Endothelial cell of umbilical vein (primary cell): ENCODE data around the gene ARL11. TPM values are rescaled to one million over a fixed set of nuclear protein-coding genes. Genes with fewer than 3 reads are reported as not detected.

Experiments used
- BruUV-seq: library from RNA; stranded (reverse); fragments of 400-500 nt; replicated peaks from 2 replicates; lab custom pipeline; 2021; lab: Mats Ljungman, UMichigan
- CTCF ChIA-PET: fragments of 300-600, 350-600 bp; sonication (Branson Sonifier 250); formaldehyde crosslinking; loops from one replicate; lab custom pipeline; 2021; ENCODE audit warnings: antibody characterized with exemption, inconsistent platforms; lab: Charles Lee
- POLR2A ChIA-PET: fragments of 300-600, 350-600 bp; sonication (Branson Sonifier 250); formaldehyde crosslinking; loops from one replicate; lab custom pipeline; 2021; ENCODE audit warnings: antibody characterized with exemption, inconsistent platforms; lab: Charles Lee
- DNase-seq: peaks from one replicate; pipeline ENCODE4 v3.0.0-alpha.2; 2011; ENCODE audit warnings: low read depth, low spot score
- FAIRE-seq: peaks from 2 replicates; lab custom pipeline; 2011; peaks lifted over from hg19 to GRCh38; lab: Jason Lieb, UNC
- H2AFZ ChIP-seq: 2 replicates; pipeline ENCODE4 v1.6.0; 2012; ENCODE audit warnings: low read depth, low read length, control low read depth, inconsistent platforms
- H3K27ac ChIP-seq: 2 replicates; pipeline ENCODE4 v1.5.1; 2011; ENCODE audit warnings: low read depth, mild to moderate bottlenecking, control low read depth, low read length, moderate library complexity; ENCODE audit not compliant: insufficient read depth
- H3K27me3 ChIP-seq, 2 experiments: 2 replicates each; pipeline versions ENCODE4 v1.6.0 to v1.6.1; 2011; ENCODE audit warnings: low read length in 2 of 2, mixed read lengths in 1 of 2; ENCODE audit not compliant: control insufficient read depth in 2 of 2, insufficient read depth in 2 of 2
- H3K36me3 ChIP-seq, 2 experiments: 2 replicates in 1 of 2; 3 replicates in 1 of 2; pipeline ENCODE4 v1.5.1; 2011; ENCODE audit warnings: low read length in 2 of 2, mild to moderate bottlenecking in 1 of 2, moderate library complexity in 1 of 2; ENCODE audit not compliant: control insufficient read depth in 2 of 2, insufficient read depth in 2 of 2; ENCODE audit errors: extremely low read depth in 1 of 2
- H3K4me1 ChIP-seq: 3 replicates; pipeline ENCODE4 v1.5.1; 2011; ENCODE audit warnings: mild to moderate bottlenecking, low read length; ENCODE audit not compliant: control insufficient read depth, insufficient read depth; ENCODE audit errors: extremely low read depth
- H3K4me2 ChIP-seq: 2 replicates; pipeline ENCODE4 v1.6.1; 2011; ENCODE audit warnings: low read length, control low read depth, mixed read lengths; ENCODE audit not compliant: insufficient read depth
- H3K4me3 ChIP-seq, 3 experiments: fragments of 200-600 bp in 1 of 3; sonication (generic), shearing (Covaris generic) in 1 of 3; replicated peaks in 1 of 3; 2 replicates each; pipeline ENCODE4 v1.5.1; 2011 to 2016; ENCODE audit warnings: control low read depth in 3 of 3, low read length in 3 of 3, mild to moderate bottlenecking in 2 of 3, inconsistent platforms in 1 of 3, low read depth in 1 of 3, moderate library complexity in 1 of 3; ENCODE audit not compliant: insufficient read depth in 1 of 3
- H3K79me2 ChIP-seq: 2 replicates; pipeline ENCODE4 v1.6.0; 2012; ENCODE audit warnings: low read length, inconsistent platforms; ENCODE audit not compliant: control insufficient read depth, insufficient read depth
- H3K9ac ChIP-seq: replicated peaks from 2 replicates; pipeline ENCODE3; 2011; ENCODE audit warnings: low read length, control low read depth; ENCODE audit not compliant: insufficient read depth; ENCODE audit errors: extremely low read depth
- H3K9me1 ChIP-seq: replicated peaks from 3 replicates; pipeline ENCODE4 v1.6.0; 2011; ENCODE audit warnings: mild to moderate bottlenecking, low read length; ENCODE audit not compliant: control insufficient read depth, insufficient read depth; ENCODE audit errors: extremely low read depth
- H3K9me3 ChIP-seq: replicated peaks from 2 replicates; pipeline ENCODE4 v1.5.1; 2012; ENCODE audit warnings: low read length, inconsistent platforms; ENCODE audit not compliant: control insufficient read depth, insufficient read depth
- H4K20me1 ChIP-seq: replicated peaks from 2 replicates; pipeline ENCODE3; 2011; ENCODE audit warnings: mild to moderate bottlenecking, low read length; ENCODE audit not compliant: control insufficient read depth, insufficient read depth; ENCODE audit errors: extremely low read depth
- CTCF ChIP-seq, 2 donors: IDR thresholded peaks; 1 replicate in 1 of 2; 2 replicates in 1 of 2; pipeline ENCODE4 v1.5.1; 2011; ENCODE audit warnings: low read length in 2 of 2, mild to moderate bottlenecking in 2 of 2, moderate library complexity in 2 of 2, control low read depth in 1 of 2, inconsistent platforms in 1 of 2, low read depth in 1 of 2; ENCODE audit not compliant: insufficient read depth in 1 of 2; ENCODE audit errors: extremely low read depth in 1 of 2
- EZH2 ChIP-seq: IDR thresholded peaks from 2 replicates; pipeline ENCODE4 v1.6.1; 2012; ENCODE audit warnings: borderline replicate concordance, low read depth, mild to moderate bottlenecking, moderate library complexity, low read length, inconsistent platforms; ENCODE audit not compliant: severe bottlenecking
- FOS ChIP-seq: IDR thresholded peaks from 2 replicates; pipeline ENCODE4 v1.6.1; 2011; ENCODE audit warnings: mild to moderate bottlenecking, low read length, moderate library complexity, borderline replicate concordance; ENCODE audit not compliant: insufficient read depth
- JUN ChIP-seq: IDR thresholded peaks from 2 replicates; pipeline ENCODE4 v1.6.1; 2011; ENCODE audit warnings: borderline replicate concordance, low read depth; ENCODE audit not compliant: insufficient read length, insufficient read depth
- MYC ChIP-seq: IDR thresholded peaks from one replicate; pipeline ENCODE4 v1.6.1; 2011; ENCODE audit warnings: mild to moderate bottlenecking, low read depth, low read length
- POLR2A ChIP-seq: IDR thresholded peaks from 2 replicates; pipeline ENCODE4 v1.6.1; 2012; ENCODE audit warnings: low read depth, mild to moderate bottlenecking, control low read depth, low read length
- POLR2AphosphoS5 ChIP-seq: IDR thresholded peaks from 2 replicates; pipeline ENCODE4 v1.6.1; 2012; ENCODE audit warnings: low read depth, mild to moderate bottlenecking, control low read depth, low read length, moderate library complexity; ENCODE audit not compliant: insufficient read depth
- dilution Hi-C: fragments of 300-500 bp; cut with MboI; formaldehyde crosslinking; loops from one replicate; pipeline ENCODE4 v1.15.0; 2019; ENCODE audit warnings: low sequenced_read_pairs; ENCODE audit not compliant: extremely low pct_ligation_motif_present
- intact Hi-C: fragments of 100-400 bp; cut with micrococcal nuclease; formaldehyde crosslinking; loops from one replicate; pipeline ENCODE4 v1.10.0; 2022
- polyA plus RNA-seq, 4 experiments: library from polyadenylated mRNA; depleted of rRNA in 3 of 4; stranded (reverse) in 3 of 4; unstranded in 1 of 4; fragments of >200 nt; gene quantifications; 2 replicates each; pipeline versions ENCODE4 v1.2.1 to v1.2.3, GENCODE V29; 2011 to 2012; ENCODE audit warnings: missing spikeins in 1 of 4
- total RNA-seq: library from RNA; stranded (reverse); gene quantifications from 2 replicates; pipeline ENCODE4 v1.2.3, GENCODE V29; 2021

Gene ARL11
- total and polyA plus RNA-seq, 2 donors (not counting 3 experiments of a cell fraction or from before 2014, with no cell fraction given) = 0.06 to 0.20 TPM

DNA sequence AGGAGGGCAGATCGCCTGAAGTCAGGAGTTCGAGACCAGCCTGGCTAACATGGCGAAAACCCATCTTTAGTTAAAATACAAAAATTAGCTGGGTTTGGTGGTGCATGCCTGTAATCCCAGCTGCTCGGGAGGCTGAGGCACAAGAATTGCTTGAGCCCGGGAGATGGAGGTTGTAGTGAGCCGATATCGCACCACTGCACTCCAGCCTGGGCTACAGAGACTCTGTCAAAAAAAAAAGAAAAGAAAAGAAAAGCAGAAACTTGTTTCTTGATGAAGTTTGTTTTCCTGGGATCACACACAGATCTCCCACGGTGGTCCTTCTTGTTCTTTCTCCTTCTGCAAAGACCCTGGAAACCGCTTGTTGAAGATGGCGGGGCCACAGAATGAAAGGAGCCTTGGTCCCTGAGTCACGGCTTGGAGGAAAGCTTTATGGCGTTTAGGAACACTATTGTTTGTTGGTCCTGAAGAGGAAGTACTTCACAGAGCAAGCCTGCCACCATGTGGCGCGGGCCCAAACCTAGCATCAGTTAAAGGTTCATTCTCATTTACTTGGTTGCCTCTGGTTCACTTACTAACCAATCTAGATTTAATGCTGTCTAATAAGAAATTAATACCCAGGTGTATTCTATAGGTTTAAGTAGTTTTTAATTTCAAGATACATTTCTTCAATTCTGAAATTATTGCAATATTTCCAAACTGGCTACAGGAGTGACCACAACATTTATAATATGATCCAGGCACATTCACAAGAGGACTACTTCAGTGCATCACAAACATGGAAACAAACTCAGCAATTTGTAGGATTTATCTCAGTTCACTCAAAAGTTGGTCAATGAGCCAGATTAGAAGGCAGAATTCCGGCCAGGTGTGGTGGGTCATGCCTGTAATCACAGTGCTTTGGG, 21.3 kb upstream of the ARL11 start:
- Histone ChIP-seq H3K9me1 (no peaks in the 10 kb centered on the region), H4K20me1 (no peaks in the 10 kb centered on the region), H3K9me3 (no peaks in the 10 kb centered on the region), H3K4me2 (peak overlapping the region; percentile 73), H3K4me3 (peak overlapping the region in 2 of 3 experiments; percentile 5 to 27), H3K9ac (no peak overlapping the region), H3K27me3 (no peaks in the 10 kb centered on the region), H3K27ac (peak overlapping the region; percentile 28), H2AFZ (peak overlapping the region; percentile 80), H3K36me3 (no peaks in the 10 kb centered on the region), H3K4me1 (no peaks in the 10 kb centered on the region), H3K79me2 (no peaks in the 10 kb centered on the region)
- dilution Hi-C loops (no loop called here), intact Hi-C loops (loop anchor here (1.0 to 5.0 kb wide), 8 partner anchors 112 to 840 kb away; partner anchors contain the start of genes CAB39L, PHF11 and SETDB2)
- FAIRE-seq (peak; percentile 90), DNase-seq (peak; percentile 89)
- TSS peak; percentile 57 for BruUV-seq
- ChIA-PET CTCF (interaction anchor here (0.6 to 3.6 kb wide), 43 partner anchors 9 to 1462 kb away, joined by 3 to 60 read pairs (median 4); partner anchors contain the start of genes ARL11, CAB39L, PHF11 and RCBTB1), POLR2A (no interaction called here)
- TF ChIP-seq EZH2 (no peak), CTCF (IDR thresholded peaks at IDR 0.05; ENCODE audit: extremely low read depth in 1 of 2, insufficient read depth in 1 of 2, low read depth in 1 of 2, low read length in 2 of 2) (peak; percentile 80 to 83)

DNA sequence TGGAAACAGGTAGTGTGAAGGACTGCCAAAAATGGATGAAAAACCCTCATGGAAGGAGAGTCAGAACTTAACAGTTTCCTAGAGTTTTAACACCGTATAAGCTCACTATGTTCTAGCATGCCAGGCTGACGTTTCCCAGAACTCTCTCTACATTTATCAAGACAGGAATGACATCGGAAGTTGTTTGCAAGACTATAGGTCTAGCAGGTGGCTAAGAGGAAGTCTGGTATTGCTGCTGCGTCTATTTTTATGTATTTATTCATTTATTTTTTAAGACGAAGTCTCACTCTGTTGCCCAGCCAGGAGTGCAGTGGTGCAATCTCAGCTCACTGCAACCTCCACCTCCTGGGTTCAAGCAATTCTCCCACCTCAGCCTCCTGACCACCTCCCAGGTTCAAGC, 20.5 kb upstream of the ARL11 start:
- intact Hi-C loops = loop anchor here (1.0 to 5.0 kb wide), 8 partner anchors 113 to 840 kb away; partner anchors contain the start of genes CAB39L, PHF11 and SETDB2

More for the DNA sequence above, 20.5 kb upstream of the ARL11 start:
- H3K4me2 ChIP-seq = no peak overlapping the region
- CTCF ChIA-PET = interaction anchor here (0.7 to 3.6 kb wide), 20 partner anchors 8 to 1461 kb away, joined by 3 to 60 read pairs (median 6); partner anchors contain the start of gene ARL11
- TF ChIP-seq MYC (no peak), JUN (no peak), FOS (no peak), POLR2AphosphoS5 (no peak), CTCF (IDR thresholded peaks at IDR 0.05; ENCODE audit: extremely low read depth in 1 of 2, insufficient read depth in 1 of 2, low read depth in 1 of 2, low read length in 2 of 2) (no peak), POLR2A (no peak), EZH2 (no peak)
- no peak overlapping the region for H3K4me3 ChIP-seq
- peak overlapping the region; percentile 35 for H2AFZ ChIP-seq
- H3K9me1 ChIP-seq = no peaks in the 10 kb centered on the region
- no peaks in the 10 kb centered on the region for H3K9me3 ChIP-seq
- H3K9ac ChIP-seq = no peak overlapping the region
- H3K27ac ChIP-seq = no peak overlapping the region
- no peak for FAIRE-seq
- no peaks in the 10 kb centered on the region for H4K20me1 ChIP-seq
- no peaks in the 10 kb centered on the region for H3K79me2 ChIP-seq
- H3K27me3 ChIP-seq = no peaks in the 10 kb centered on the region
- no peak for DNase-seq
- POLR2A ChIA-PET = no interaction called here
- no peaks in the 10 kb centered on the region for H3K36me3 ChIP-seq
- H3K4me1 ChIP-seq = no peaks in the 10 kb centered on the region
- BruUV-seq = no TSS peak
- dilution Hi-C loops = no loop called here
